H9 (cell line): Measurements from ENCODE around the gene CHIT1. TPM values are rescaled to one million over a fixed set of nuclear protein-coding genes. Genes with fewer than 3 reads are reported as not detected.

Experiments
- DNase-seq: peaks from one replicate; pipeline ENCODE4 v3.0.0-alpha.2; 2017
- H2AFZ ChIP-seq: one replicate; pipeline ENCODE4 v1.6.1; 2013; ENCODE audit warnings: mild to moderate bottlenecking, low read length, control low read depth, moderate library complexity
- H2AK5ac ChIP-seq: 2 replicates; pipeline ENCODE4 v1.6.1; 2013; ENCODE audit warnings: low read length, control low read depth, mixed read lengths; ENCODE audit not compliant: insufficient read length
- H2BK120ac ChIP-seq: one replicate; pipeline ENCODE4 v1.6.1; 2013; ENCODE audit warnings: low read depth, mild to moderate bottlenecking, low read length, control low read depth, inconsistent platforms; ENCODE audit not compliant: poor library complexity, severe bottlenecking
- H2BK12ac ChIP-seq: 2 replicates; pipeline ENCODE4 v1.6.1; 2013; ENCODE audit warnings: low read length, control low read depth, mixed read lengths, low read depth; ENCODE audit not compliant: insufficient read length
- H2BK15ac ChIP-seq: 2 replicates; pipeline ENCODE4 v1.6.1; 2013; ENCODE audit warnings: low read depth, low read length, control low read depth
- H2BK20ac ChIP-seq: one replicate; pipeline ENCODE4 v1.6.1; 2013; ENCODE audit warnings: low read depth, mild to moderate bottlenecking, low read length, control low read depth, inconsistent platforms; ENCODE audit not compliant: poor library complexity, severe bottlenecking
- H2BK5ac ChIP-seq: 2 replicates; pipeline ENCODE4 v1.6.1; 2013; ENCODE audit warnings: low read length, control low read depth, mixed read lengths; ENCODE audit not compliant: insufficient read length
- H3K14ac ChIP-seq: 2 replicates; pipeline ENCODE4 v1.6.1; 2013; ENCODE audit warnings: low read length, control low read depth; ENCODE audit not compliant: insufficient read depth
- H3K18ac ChIP-seq: 2 replicates; pipeline ENCODE4 v1.6.1; 2013; ENCODE audit warnings: low read depth, mild to moderate bottlenecking, mixed read lengths, low read length, control low read depth; ENCODE audit not compliant: insufficient read length
- H3K23ac ChIP-seq: 2 replicates; pipeline ENCODE4 v1.6.1; 2013; ENCODE audit warnings: low read length, control low read depth, mixed read lengths, low read depth; ENCODE audit not compliant: insufficient read length
- H3K23me2 ChIP-seq: 2 replicates; pipeline ENCODE4 v1.6.1; 2013; ENCODE audit warnings: low read depth, mild to moderate bottlenecking, mixed read lengths, low read length, control low read depth; ENCODE audit not compliant: insufficient read length, poor library complexity, severe bottlenecking
- H3K27ac ChIP-seq: 2 replicates; pipeline ENCODE4 v1.5.1; 2013; ENCODE audit warnings: low read length, control low read depth, mixed read lengths, low read depth; ENCODE audit not compliant: insufficient read length
- H3K27me3 ChIP-seq: 2 replicates; pipeline ENCODE4 v1.6.1; 2013; ENCODE audit warnings: low read length, control low read depth, inconsistent platforms; ENCODE audit not compliant: insufficient read depth
- H3K4ac ChIP-seq: 2 replicates; pipeline ENCODE4 v1.6.1; 2013; ENCODE audit warnings: low read depth, mild to moderate bottlenecking, control low read depth, inconsistent platforms, low read length, moderate library complexity
- H3K4me1 ChIP-seq: 2 replicates; pipeline ENCODE4 v1.6.1; 2013; ENCODE audit warnings: low read length, control low read depth, inconsistent platforms; ENCODE audit not compliant: insufficient read depth
- H3K4me2 ChIP-seq: 2 replicates; pipeline ENCODE4 v1.6.1; 2013; ENCODE audit warnings: low read length, control low read depth, mixed read lengths; ENCODE audit not compliant: insufficient read length, insufficient read depth
- H3K56ac ChIP-seq: 2 replicates; pipeline ENCODE4 v1.6.1; 2013; ENCODE audit warnings: low read depth, mild to moderate bottlenecking, mixed read lengths, low read length, control low read depth; ENCODE audit not compliant: insufficient read length
- H3K79me1 ChIP-seq: 2 replicates; pipeline ENCODE4 v1.6.1; 2013; ENCODE audit warnings: low read depth, mild to moderate bottlenecking, moderate library complexity, low read length, control low read depth, inconsistent platforms; ENCODE audit not compliant: insufficient read depth, poor library complexity, severe bottlenecking
- H3K79me2 ChIP-seq: 2 replicates; pipeline ENCODE4 v1.6.1; 2013; ENCODE audit warnings: low read length, control low read depth, inconsistent platforms; ENCODE audit not compliant: insufficient read depth
- H3K9ac ChIP-seq: 2 replicates; pipeline ENCODE4 v1.6.1; 2013; ENCODE audit warnings: low read length, control low read depth, mixed read lengths; ENCODE audit not compliant: insufficient read length; ENCODE audit errors: extremely low read depth
- H3K9me3 ChIP-seq: one replicate; pipeline ENCODE4 v1.6.1; 2013; ENCODE audit warnings: low read depth, low read length, inconsistent platforms; ENCODE audit not compliant: control insufficient read depth
- H3T11ph ChIP-seq: one replicate; pipeline ENCODE4 v1.6.1; 2013; ENCODE audit warnings: mild to moderate bottlenecking, low read length, control low read depth, inconsistent platforms
- H4K20me1 ChIP-seq: one replicate; pipeline ENCODE4 v1.6.1; 2013; ENCODE audit not compliant: control insufficient read depth, insufficient read length, insufficient read depth
- H4K5ac ChIP-seq: 2 replicates; pipeline ENCODE4 v1.6.1; 2013; ENCODE audit warnings: low read depth, mild to moderate bottlenecking, mixed read lengths, low read length, control low read depth; ENCODE audit not compliant: insufficient read length
- H4K8ac ChIP-seq: replicated peaks from 2 replicates; pipeline ENCODE4 v1.6.1; 2013; ENCODE audit warnings: low read length, control low read depth, mixed read lengths, low read depth; ENCODE audit not compliant: insufficient read length
- H4K91ac ChIP-seq: 2 replicates; pipeline ENCODE4 v1.6.1; 2013; ENCODE audit warnings: low read depth, mild to moderate bottlenecking, moderate library complexity, mixed read lengths, low read length, control low read depth; ENCODE audit not compliant: insufficient read length
- H3K27ac Mint-ChIP-seq, 3 experiments: 2 replicates in 2 of 3; 3 replicates in 1 of 3; pipeline ENCODE4 v1.8.0; 2020 to 2021; ENCODE audit warnings: mixed read lengths in 3 of 3, mild to moderate bottlenecking in 1 of 3, moderate library complexity in 1 of 3
- H3K27me3 Mint-ChIP-seq: 2 replicates; pipeline ENCODE4 v1.8.0; 2021; ENCODE audit warnings: low read depth, mild to moderate bottlenecking, moderate library complexity, mixed read lengths
- H3K36me3 Mint-ChIP-seq, 3 experiments: 2 replicates in 2 of 3; 3 replicates in 1 of 3; pipeline ENCODE4 v1.8.0; 2020 to 2021; ENCODE audit warnings: low read depth in 3 of 3, mixed read lengths in 3 of 3; ENCODE audit not compliant: insufficient read depth in 1 of 3
- H3K4me1 Mint-ChIP-seq, 2 experiments: 2 replicates each; pipeline ENCODE4 v1.8.0; 2020; ENCODE audit warnings: mixed read lengths in 2 of 2
- H3K4me3 Mint-ChIP-seq, 2 experiments: 2 replicates in 1 of 2; 3 replicates in 1 of 2; pipeline ENCODE4 v1.8.0; 2020 to 2021; ENCODE audit warnings: mild to moderate bottlenecking in 2 of 2, mixed read lengths in 2 of 2, moderate library complexity in 1 of 2
- H3K9me3 Mint-ChIP-seq, 2 experiments: 2 replicates in 1 of 2; 3 replicates in 1 of 2; pipeline ENCODE4 v1.8.0; 2020; ENCODE audit warnings: mild to moderate bottlenecking in 2 of 2, mixed read lengths in 2 of 2, moderate library complexity in 1 of 2
- CTCF ChIP-seq: fragments of 200-600 bp; sonication (generic); conservative IDR thresholded peaks from 3 replicates; pipeline ENCODE4 v1.8.0; 2021; ENCODE audit warnings: antibody characterized with exemption, mild to moderate bottlenecking
- WGBS: extraction: QIAGEN DNeasy Blood & Tissue Kit; methylation state at CpG from one replicate; pipeline ENCODE4 v1.1.7; 2013; ENCODE audit warnings: missing lambda C conversion rate, low lambda C conversion rate, mixed read lengths; ENCODE audit not compliant: insufficient read length; ENCODE audit errors: extremely low coverage; 5-methylcytosine and 5-hydroxymethylcytosine counted together
- total RNA-seq: library from RNA; stranded (reverse); gene quantifications from 2 replicates; pipeline ENCODE4 v1.2.1, GENCODE V29; 2021

Gene CHIT1
- total RNA-seq, 1 experiment from 2014 or later, result not detected

GRCh38 chr1:203219934-203220333 is 9.5 kb downstream of the CHIT1 start:
- no peak overlapping the region for H3K18ac ChIP-seq
- no peak overlapping the region for H3K56ac ChIP-seq
- WGBS, result no CpG with 5 or more reads among the region's 8 CpGs
- no peak overlapping the region for H2AFZ ChIP-seq
- no peak overlapping the region for H2BK120ac ChIP-seq
- H3K23me2 ChIP-seq, result no peaks in the 10 kb centered on the region
- H4K5ac ChIP-seq, result no peak overlapping the region
- Mint-ChIP-seq H3K36me3 (no peaks in the 10 kb centered on the region; a peak in 1 of 7 replicates), H3K4me3 (no peak overlapping the region), H3K4me1 (peaks cover 13 to 29% of the 10 kb centered on the region in 2 experiments), H3K27me3 (peaks cover 21% of the 10 kb centered on the region), H3K9me3 (no peaks in the 10 kb centered on the region; a peak in 1 of 5 replicates), H3K27ac (no peak overlapping the region)
- DNase-seq, result peak; percentile 35
- no peaks in the 10 kb centered on the region for H3K79me2 ChIP-seq
- TF ChIP-seq CTCF, result no peak
- no peak overlapping the region for H2AK5ac ChIP-seq
- H3K4ac ChIP-seq, result no peak overlapping the region
- H3T11ph ChIP-seq, result no peak overlapping the region
- no peak overlapping the region for H3K27ac ChIP-seq
- no peak overlapping the region for H3K4me2 ChIP-seq
- H3K27me3 ChIP-seq, result no peaks in the 10 kb centered on the region
- H3K9ac ChIP-seq, result no peak overlapping the region
- H3K4me1 ChIP-seq, result no peaks in the 10 kb centered on the region; the same call in 1 of the 2 replicates
- H4K20me1 ChIP-seq, result no peaks in the 10 kb centered on the region
- H4K91ac ChIP-seq, result no peak overlapping the region
- no peaks in the 10 kb centered on the region for H3K79me1 ChIP-seq
- no peaks in the 10 kb centered on the region for H3K9me3 ChIP-seq
- no peak overlapping the region for H2BK20ac ChIP-seq
- H2BK15ac ChIP-seq, result no peak overlapping the region
- H2BK5ac ChIP-seq, result no peak overlapping the region
- no peak overlapping the region for H3K23ac ChIP-seq
- no peak overlapping the region for H3K14ac ChIP-seq
- H4K8ac ChIP-seq, result no peak overlapping the region
- H2BK12ac ChIP-seq, result no peak overlapping the region
